Thyroid gland (tissue), 4 donors: ENCODE measurements around the gene GPR183. TPM values are rescaled to one million over a fixed set of nuclear protein-coding genes. Genes with fewer than 3 reads are reported as not detected.

ENCODE experiments used
- DNase-seq, 2 donors: peaks; one replicate each; pipeline ENCODE4 v3.0.0-alpha.2; 2019
- H3K27ac ChIP-seq, 3 donors: fragments of 200-600 bp; sonication (generic); 1 replicate in 2 of 3; 2 replicates in 1 of 3; pipeline ENCODE4 v1.5.1; 2016 to 2019; ENCODE audit warnings: mild to moderate bottlenecking in 1 of 3, moderate library complexity in 1 of 3
- H3K27me3 ChIP-seq: fragments of 200-600 bp; sonication (generic); one replicate; pipeline ENCODE4 v1.5.1; 2019
- H3K36me3 ChIP-seq, 2 donors: fragments of 200-600 bp; sonication (generic); one replicate each; pipeline ENCODE4 v1.5.1; 2016 to 2019
- H3K4me1 ChIP-seq, 2 donors: fragments of 200-600 bp; sonication (generic); one replicate each; pipeline ENCODE4 v1.5.1; 2017 to 2019
- H3K4me3 ChIP-seq, 3 donors: fragments of 200-600 bp; sonication (generic); replicated peaks in 1 of 3; 1 replicate in 2 of 3; 2 replicates in 1 of 3; pipeline ENCODE4 v1.5.1; 2016; ENCODE audit warnings: mild to moderate bottlenecking in 1 of 3
- H3K9me3 ChIP-seq: fragments of 200-600 bp; sonication (generic); one replicate; pipeline ENCODE4 v1.5.1; 2017
- CTCF ChIP-seq, 6 experiments: fragments of 200-600 bp in 3 of 6; fragments of 450-650 bp in 3 of 6; sonication (generic) in 3 of 6; IDR thresholded peaks; one replicate each; pipeline ENCODE4 v1.5.1; 2016 to 2019; ENCODE audit warnings: antibody characterized with exemption in 6 of 6, mild to moderate bottlenecking in 2 of 6, inconsistent platforms in 1 of 6, moderate library complexity in 1 of 6
- POLR2A ChIP-seq, 2 donors: fragments of 450-650 bp; IDR thresholded peaks; one replicate each; pipeline ENCODE4 v1.6.1; 2017; ENCODE audit warnings: antibody characterized with exemption in 2 of 2, mild to moderate bottlenecking in 2 of 2, moderate library complexity in 1 of 2
- WGBS, 2 donors: methylation state at CpG; one replicate each; pipeline ENCODE4 v1.1.5; 2017; 5-methylcytosine and 5-hydroxymethylcytosine counted together
- intact Hi-C: fragments of 100-400 bp; cut with DNase I; formaldehyde crosslinking; loops from one replicate; pipeline ENCODE4 v1.15.1; 2023
- total RNA-seq, 4 donors: library from RNA; depleted of rRNA; stranded (reverse); fragments of >200 nt; gene quantifications; one replicate each; pipeline ENCODE4 v1.2.3, GENCODE V29; 2016

The GPR183 gene
- total RNA-seq, 4 donors from 2014 or later = 2.5 to 9.7 (median 5.1) TPM

- peaks cover 0 to 3% of the 10 kb centered on the region in 2 donors for H3K36me3 ChIP-seq
- DNase-seq = no peak
- peaks cover 8 to 10% of the 10 kb centered on the region in 2 donors for H3K4me1 ChIP-seq
- H3K27me3 ChIP-seq = no peaks in the 10 kb centered on the region
- H3K9me3 ChIP-seq = no peaks in the 10 kb centered on the region
- TF ChIP-seq POLR2A (IDR thresholded peaks at IDR 0.05) (no peak), CTCF (IDR thresholded peaks at IDR 0.05) (no peak)
- peak overlapping the region; percentile 10 to 35 (median 35) for H3K27ac ChIP-seq
- H3K4me3 ChIP-seq = no peak overlapping the region
- 63 to 66% methylated on average over 5 of the region's 5 CpGs for WGBS, 2 donors
- intact Hi-C loops = no loop called here
Observed at GRCh38 chr13:99320693-99321481, 13.7 kb upstream of the GPR183 start.

- Histone ChIP-seq H3K36me3 (peaks cover 0 to 3% of the 10 kb centered on the region in 2 donors), H3K27me3 (no peaks in the 10 kb centered on the region), H3K4me1 (peaks cover 27 to 29% of the 10 kb centered on the region in 2 donors), H3K4me3 (no peak overlapping the region), H3K27ac (no peak overlapping the region), H3K9me3 (no peaks in the 10 kb centered on the region)
- intact Hi-C loops = no loop called here
- 88 to 89% methylated on average over 6 of the region's 6 CpGs for WGBS, 2 donors
- DNase-seq = no peak
- TF ChIP-seq CTCF (IDR thresholded peaks at IDR 0.05) (no peak), POLR2A (IDR thresholded peaks at IDR 0.05) (no peak)
Observed at GRCh38 chr13:99316657-99317256, 9.6 kb upstream of the GPR183 start.

DNA sequence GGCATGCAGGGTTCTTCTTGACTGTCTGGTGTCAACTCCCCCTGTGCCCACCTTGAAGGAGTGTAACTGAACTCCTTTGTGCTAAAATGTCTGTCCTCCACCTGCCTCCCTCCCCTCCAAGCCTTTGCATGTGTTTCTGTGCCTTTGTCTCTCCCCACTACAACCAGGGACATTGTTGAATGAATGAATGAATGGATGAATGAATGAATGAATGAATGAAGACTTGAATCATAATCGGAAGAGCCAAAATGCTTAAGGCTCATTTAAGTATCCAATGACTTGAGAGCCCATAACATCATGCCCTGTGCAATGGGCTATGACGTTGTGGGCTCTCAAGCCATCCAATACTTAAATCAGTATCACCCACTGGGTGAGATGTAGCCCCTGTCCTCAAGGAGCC is 9.0 kb upstream of the GPR183 start:
- H3K4me1 ChIP-seq = peaks cover 26 to 31% of the 10 kb centered on the region in 2 donors

GRCh38 chr13:99315186-99315585 is 8.0 kb upstream of the GPR183 start:
- TF ChIP-seq POLR2A (IDR thresholded peaks at IDR 0.05) = no peak
- no peak for TF ChIP-seq CTCF (IDR thresholded peaks at IDR 0.05)
- peaks cover 0 to 3% of the 10 kb centered on the region in 2 donors for H3K36me3 ChIP-seq
- DNase-seq = no peak
- 90 to 92% methylated on average over 6 of the region's 6 CpGs for WGBS, 2 donors
- intact Hi-C loops = no loop called here
- no peaks in the 10 kb centered on the region for H3K9me3 ChIP-seq
- no peak overlapping the region for H3K4me3 ChIP-seq
- no peaks in the 10 kb centered on the region for H3K27me3 ChIP-seq
- peaks cover 21 to 23% of the 10 kb centered on the region in 2 donors for H3K4me1 ChIP-seq
- H3K27ac ChIP-seq = peak overlapping the region in 1 of 3 donors; percentile 18

More for the DNA sequence above, 9.0 kb upstream of the GPR183 start:
- no peak for TF ChIP-seq POLR2A (IDR thresholded peaks at IDR 0.05)
- no peak for TF ChIP-seq CTCF (IDR thresholded peaks at IDR 0.05)
- no peak for DNase-seq
- 92 to 98% methylated on average over 2 of the region's 2 CpGs for WGBS, 2 donors
- H3K27ac ChIP-seq = no peak overlapping the region
- no peak overlapping the region for H3K4me3 ChIP-seq
- peaks cover 0 to 3% of the 10 kb centered on the region in 2 donors for H3K36me3 ChIP-seq
- intact Hi-C loops = no loop called here
- H3K9me3 ChIP-seq = no peaks in the 10 kb centered on the region
- no peaks in the 10 kb centered on the region for H3K27me3 ChIP-seq

DNA sequence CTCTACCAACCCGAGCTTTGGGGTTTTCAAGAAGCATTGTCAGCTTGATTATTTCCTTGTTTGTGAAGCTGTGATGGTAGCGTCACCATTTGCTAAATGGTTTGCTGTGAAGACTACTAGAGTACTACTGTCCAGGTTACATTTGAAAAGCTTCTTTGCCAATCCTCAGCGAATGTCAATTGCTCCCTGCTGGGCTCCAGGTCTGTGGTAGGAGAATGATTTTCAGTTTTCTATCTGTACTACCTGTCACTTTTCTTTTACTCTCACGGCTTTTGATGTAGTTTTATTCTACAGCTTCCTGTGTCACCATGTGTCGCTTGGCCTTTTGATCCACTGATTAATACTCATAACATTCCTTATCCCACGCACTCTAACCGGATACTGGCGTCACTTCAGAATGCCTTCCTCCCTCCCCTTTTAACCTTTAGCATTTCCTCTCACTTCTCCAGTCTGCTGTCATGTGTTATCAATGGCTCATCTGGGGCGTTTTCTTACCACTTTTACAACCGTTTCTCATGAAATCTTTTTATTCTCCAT is 7.5 kb upstream of the GPR183 start:
- H3K4me1 ChIP-seq = peaks cover 21 to 27% of the 10 kb centered on the region in 2 donors
- no peaks in the 10 kb centered on the region for H3K9me3 ChIP-seq
- intact Hi-C loops = no loop called here
- peaks cover 0 to 3% of the 10 kb centered on the region in 2 donors for H3K36me3 ChIP-seq
- no peak overlapping the region for H3K27ac ChIP-seq
- no peak for TF ChIP-seq CTCF (IDR thresholded peaks at IDR 0.05)
- TF ChIP-seq POLR2A (IDR thresholded peaks at IDR 0.05) = no peak
- WGBS, 2 donors = 75 to 81% methylated on average over 10 of the region's 10 CpGs
- no peak overlapping the region for H3K4me3 ChIP-seq
- H3K27me3 ChIP-seq = no peaks in the 10 kb centered on the region
- DNase-seq = no peak
